HG03064 (cell line): Measurements from ENCODE around the gene CIITA.

Experiments used
- ATAC-seq: cut with Tn5 transposase; IDR thresholded peaks from one replicate; pipeline ENCODE4 v1.9.1; 2021; ENCODE audit warnings: low read depth; ENCODE audit not compliant: unreplicated experiment

The CIITA gene

GRCh38 chr16:10976634-10977033, 99.6 kb downstream of the CIITA start:
- ATAC-seq, result no peak

- ATAC-seq, result no peak
Observed at GRCh38 chr16:10978124-10978523, 101.1 kb downstream of the CIITA start.

DNA sequence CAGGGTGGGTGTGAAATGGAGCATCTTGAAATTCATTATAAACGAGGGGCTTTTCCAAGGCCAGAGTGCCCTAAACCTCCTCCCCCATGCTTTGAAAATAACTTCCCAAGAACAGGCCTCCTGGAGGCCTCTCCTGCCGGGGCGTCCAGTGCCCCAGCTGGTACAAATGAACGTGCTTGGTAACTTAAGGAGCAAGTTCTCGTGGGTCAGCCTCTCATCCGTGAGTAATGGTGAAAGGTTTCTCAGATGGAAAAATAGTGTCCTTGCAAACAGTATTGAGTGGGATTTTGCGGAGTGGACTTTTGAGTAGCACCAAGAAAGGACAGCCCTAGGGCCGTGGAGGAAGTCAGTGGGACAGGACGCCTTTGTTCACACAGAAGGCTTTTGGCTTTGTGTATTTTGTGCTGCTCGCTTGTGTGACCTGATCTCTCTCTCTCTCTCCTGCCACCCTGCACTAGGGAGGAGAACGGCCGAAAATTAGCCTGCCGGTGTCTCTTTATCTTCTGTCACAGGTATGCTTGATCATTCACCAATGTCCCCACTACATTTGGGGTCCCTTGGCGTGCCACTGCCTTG, 102.0 kb downstream of the CIITA start:
- ATAC-seq, result no peak

- no peak for ATAC-seq
Observed at GRCh38 chr16:10979717-10980601, 103.0 kb downstream of the CIITA start.

GRCh38 chr16:10980813-10981212, 103.8 kb downstream of the CIITA start:
- ATAC-seq, result no peak

GRCh38 chr16:10981697-10982216, 104.8 kb downstream of the CIITA start:
- ATAC-seq, result peak; percentile 50

DNA sequence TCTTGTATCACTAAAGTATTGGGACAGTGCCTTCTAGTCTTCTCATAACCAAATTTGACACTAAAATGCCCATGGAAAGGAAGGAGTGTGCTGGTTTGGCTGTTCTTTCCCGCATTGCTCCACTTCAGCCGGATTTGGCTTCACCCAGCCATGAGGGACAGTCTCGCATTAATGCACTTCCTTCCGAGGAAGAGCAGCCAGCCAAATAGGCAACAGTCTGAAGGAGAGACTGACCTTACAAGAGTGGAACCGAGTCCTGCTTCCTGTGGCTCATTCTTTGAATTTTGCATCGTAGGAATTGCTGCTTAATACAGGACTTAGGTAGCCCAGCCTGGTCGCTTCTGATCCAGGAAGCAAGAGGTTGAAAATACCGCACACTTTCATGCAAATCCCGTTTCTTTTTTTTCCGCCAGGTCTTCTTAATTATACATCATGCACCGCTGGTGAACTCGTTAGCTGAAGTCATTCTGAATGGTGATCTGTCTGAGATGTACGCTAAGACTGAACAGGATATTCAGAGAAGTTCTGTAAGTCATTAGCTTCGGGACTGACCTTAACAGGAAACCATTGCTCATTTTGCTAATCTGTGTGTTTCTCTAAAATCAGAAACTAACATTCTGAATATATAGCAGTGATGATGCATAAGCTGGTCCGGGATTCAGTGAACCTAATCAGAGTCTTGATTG, 105.6 kb downstream of the CIITA start:
- ATAC-seq, result no peak

GRCh38 chr16:10983159-10983558, 106.2 kb downstream of the CIITA start:
- ATAC-seq, result no peak

- ATAC-seq, result no peak
Observed at GRCh38 chr16:10984509-10984908, 107.5 kb downstream of the CIITA start.
